Activated naive CD4-positive, alpha-beta T cell treated with anti-CD3 and anti-CD28 coated beads, Interleukin-2, amount 50 U/mL, for 72 hours (primary cell): ENCODE measurements around the gene PSME3IP1. TPM values are rescaled to one million over a fixed set of nuclear protein-coding genes. Genes with fewer than 3 reads are reported as not detected.
A peak's percentile ranks its signal among the peaks of the same experiment; 100 is the strongest.

Experiments
- ATAC-seq, 2 donors: fragments of 150-1000 bp; cut with Tn5 transposase; 2 replicates each; pipeline ENCODE4 v1.10.0; 2021; ENCODE audit warnings: mild to moderate bottlenecking in 2 of 2, moderate library complexity in 2 of 2
- DNase-seq, 2 donors: peaks; one replicate each; pipeline ENCODE4 v3.0.0; 2021 to 2022; ENCODE audit warnings: low spot score in 2 of 2
- H3K27ac Mint-ChIP-seq, 2 donors: one replicate each; pipeline ENCODE4 v1.8.0; 2022; ENCODE audit warnings: mild to moderate bottlenecking in 2 of 2, mixed read lengths in 2 of 2
- H3K36me3 Mint-ChIP-seq, 2 donors: one replicate each; pipeline ENCODE4 v1.8.0; 2022; ENCODE audit warnings: mixed read lengths in 2 of 2
- H3K9me3 Mint-ChIP-seq, 2 donors: one replicate each; pipeline ENCODE4 v1.8.0; 2022; ENCODE audit warnings: mixed read lengths in 2 of 2
- total RNA-seq, 2 donors: library from RNA; stranded (reverse); gene quantifications; one replicate each; pipeline ENCODE4 v1.2.3, GENCODE V29; 2022

The PSME3IP1 gene
- total RNA-seq, 2 donors from 2014 or later, result 113 to 115 TPM

DNA sequence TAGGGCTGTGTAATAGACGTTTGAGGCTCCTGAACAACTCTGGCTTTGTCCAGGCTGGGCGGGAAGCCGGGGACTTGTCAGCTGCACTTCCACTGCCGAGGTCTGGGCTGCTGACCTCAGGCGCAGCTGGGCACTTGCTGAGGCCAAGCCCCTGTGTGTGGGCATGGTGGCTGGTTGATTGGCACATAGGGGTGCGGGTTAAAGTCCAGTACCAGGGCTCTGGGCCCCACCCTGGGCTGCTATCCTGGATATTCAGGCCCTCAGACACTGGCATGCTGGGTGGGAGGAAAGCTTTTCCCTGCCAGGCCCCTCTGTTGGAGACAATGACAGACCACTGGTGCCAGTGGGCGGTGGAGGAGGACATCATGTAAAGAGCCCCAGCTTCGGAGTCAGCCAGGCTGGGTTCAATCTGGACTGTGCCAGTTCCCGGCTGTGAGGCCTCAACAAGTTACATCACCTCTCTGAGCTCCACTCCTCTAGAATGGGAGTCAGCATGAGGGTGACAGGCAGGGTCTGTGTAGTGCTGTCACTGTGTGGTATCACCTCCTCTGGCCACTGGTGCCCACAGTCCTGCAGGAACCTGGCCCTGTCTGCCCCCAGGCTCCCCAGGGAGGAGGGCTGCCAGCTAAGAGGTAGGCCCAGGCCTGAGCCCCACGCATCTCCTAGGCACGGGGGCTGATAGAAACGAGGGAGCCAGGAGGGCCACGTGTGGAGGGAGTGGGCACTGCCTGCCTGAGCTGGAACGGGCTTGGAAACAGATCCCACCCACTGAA lies 42.5 kb downstream of the PSME3IP1 start:
- Mint-ChIP-seq H3K27ac (no peak overlapping the region), H3K36me3 (no peaks in the 10 kb centered on the region), H3K9me3 (no peaks in the 10 kb centered on the region)
- DNase-seq, result no peak
- ATAC-seq, result no peak

DNA sequence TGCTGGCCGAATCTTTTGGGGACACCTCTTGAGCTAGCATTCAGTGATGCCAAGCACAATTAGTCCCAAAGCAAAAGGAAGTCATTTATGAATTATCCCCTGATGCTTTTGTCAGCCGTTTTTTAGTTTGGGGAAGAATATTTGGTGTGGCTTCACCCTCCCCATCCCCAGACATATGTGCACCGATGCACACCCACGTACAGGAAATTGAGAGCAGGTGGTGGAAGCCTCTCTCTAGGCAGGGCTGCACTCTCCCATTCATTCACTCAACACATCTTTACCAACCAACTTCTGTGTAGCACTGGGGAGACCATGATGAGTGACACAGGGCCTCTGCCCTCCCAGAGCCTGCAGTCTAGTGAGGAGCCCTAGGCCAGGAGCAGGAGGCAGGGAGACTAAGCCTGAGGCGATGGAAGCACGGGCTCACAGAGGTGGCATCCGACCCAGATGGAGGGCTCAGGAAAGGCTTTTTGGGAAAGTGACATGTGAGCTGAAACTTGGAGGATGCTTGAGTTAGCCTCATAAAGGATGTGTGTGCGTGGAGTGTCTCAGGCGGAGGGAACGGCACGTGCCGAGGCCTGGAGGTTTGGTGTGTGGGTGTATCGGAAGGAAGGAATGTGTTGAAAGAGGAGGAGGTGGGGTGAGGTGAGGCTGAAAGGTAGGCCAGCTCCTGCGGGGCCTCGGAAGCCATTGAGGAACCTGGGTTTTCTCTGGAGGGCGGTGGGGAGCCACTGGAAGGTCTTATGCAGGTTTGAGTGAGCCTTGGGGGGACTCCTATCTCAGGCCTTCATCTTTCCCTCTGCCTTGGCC lies 43.8 kb downstream of the PSME3IP1 start:
- DNase-seq, result peak in 1 of 2 donors; percentile 22
- Mint-ChIP-seq H3K36me3 (no peaks in the 10 kb centered on the region), H3K27ac (peak overlapping the region; percentile 76 to 88), H3K9me3 (no peaks in the 10 kb centered on the region)
- peak; percentile 59 to 67 for ATAC-seq

DNA sequence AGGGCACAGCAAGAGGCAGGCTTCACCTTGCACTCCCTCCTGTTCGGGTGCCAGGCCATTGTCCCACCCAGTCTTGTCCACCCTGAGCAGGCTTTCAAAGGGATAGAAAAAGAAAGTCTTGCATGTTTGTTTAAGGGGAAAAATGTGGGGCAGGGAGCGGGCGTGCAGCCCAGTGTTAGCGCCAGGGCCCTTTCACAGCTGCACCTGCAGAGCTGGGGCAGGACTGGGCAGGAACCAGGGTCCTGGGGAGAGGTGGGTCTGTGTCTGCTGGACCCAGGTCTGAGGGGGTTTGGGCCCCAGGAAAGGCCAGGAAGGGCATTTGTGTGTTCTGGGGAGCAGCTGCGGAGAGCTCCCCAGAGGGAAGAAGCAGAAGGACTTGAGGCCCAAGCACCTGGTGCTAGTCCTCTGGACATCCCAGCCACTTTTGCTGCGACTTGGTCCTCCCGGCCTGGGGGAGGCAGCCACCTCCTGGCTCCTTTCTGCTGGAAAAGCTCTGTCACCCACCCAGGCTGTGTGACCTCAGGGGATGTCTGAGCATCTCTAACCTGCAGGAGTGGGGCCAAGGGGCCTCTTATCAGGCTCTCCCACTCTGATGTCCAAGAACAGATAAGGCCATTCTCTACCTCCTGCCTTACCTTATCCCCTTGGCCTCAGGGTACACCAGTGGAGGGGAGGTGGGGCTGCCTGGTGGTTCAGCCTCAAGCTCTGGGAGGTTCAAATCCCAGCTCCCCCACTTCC lies 44.7 kb downstream of the PSME3IP1 start:
- no peaks in the 10 kb centered on the region for H3K36me3 Mint-ChIP-seq
- DNase-seq (peak in 1 of 2 donors; percentile 39), ATAC-seq (peak in 1 of 2 donors; percentile 23)
- H3K27ac Mint-ChIP-seq, result peak overlapping the region in 1 of 2 donors; percentile 76
- no peaks in the 10 kb centered on the region for H3K9me3 Mint-ChIP-seq

DNA sequence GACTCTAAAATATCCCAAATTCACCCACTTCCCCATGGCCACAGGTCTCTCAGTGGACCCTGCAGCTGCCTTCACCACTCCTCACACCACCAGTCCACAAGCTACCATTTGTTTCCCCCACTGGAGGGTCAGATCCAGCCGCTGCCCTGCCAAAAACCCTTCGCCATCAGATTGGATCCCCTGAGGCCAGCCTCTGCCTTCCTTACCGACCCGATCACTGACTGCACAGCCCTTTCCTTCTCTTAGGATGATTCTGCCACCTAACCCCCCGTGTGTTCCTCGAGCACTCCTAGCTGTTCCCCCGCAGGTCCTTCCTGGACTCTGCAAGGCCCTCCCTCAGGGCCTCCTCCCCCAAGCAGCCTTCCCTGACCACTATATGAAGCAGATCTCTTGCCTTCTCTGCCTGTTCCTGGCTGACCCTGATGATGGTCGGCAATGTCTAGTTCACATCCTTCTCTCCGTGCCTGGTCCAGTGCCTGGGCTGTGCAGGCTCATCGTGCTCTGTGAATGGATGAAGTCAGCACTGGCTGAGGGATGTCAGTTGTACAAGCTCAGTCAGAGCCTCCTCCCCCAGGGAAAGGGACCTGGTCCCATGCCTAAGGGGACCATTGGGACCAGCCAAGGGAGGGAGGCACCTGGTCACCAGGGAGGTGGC lies 47.4 kb downstream of the PSME3IP1 start:
- DNase-seq, result peak in 1 of 2 donors; percentile 38
- ATAC-seq, result no peak
- no peaks in the 10 kb centered on the region for H3K9me3 Mint-ChIP-seq
- H3K36me3 Mint-ChIP-seq, result no peaks in the 10 kb centered on the region
- H3K27ac Mint-ChIP-seq, result peak overlapping the region; percentile 8 to 38

DNA sequence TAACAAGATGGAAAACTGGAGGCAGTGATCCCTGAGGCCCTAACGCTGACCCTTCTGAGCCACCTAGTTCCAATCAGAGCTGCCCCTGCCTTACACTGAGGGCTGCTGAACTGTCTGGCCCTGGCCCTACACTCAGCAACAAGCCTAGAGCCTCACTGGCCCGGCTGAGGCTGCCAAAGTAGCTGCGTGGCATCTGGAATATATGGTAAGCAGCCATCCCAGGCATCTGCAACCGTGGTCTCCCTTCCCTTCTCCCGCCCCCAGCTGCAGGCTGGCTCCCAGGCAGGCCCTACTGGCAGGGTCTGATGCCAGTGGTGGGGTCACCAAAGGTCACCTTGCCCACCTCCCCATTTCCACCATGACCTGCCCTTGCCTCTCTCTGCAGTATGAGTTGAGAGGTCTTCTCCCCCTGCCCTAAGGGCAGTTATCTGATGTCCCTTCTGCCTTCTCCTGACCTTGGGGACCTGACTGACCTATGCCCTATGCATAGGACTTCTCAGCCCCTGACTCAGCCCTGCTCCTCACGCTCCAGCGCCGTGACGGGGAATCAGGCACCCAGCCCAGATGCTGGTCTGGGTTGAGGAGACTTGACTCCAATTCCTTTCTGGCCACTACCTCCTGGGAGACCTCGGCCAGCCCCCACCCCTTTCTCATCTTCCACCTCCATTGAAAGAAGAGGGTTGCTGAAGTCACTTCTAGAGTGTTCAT lies 48.1 kb downstream of the PSME3IP1 start:
- ATAC-seq (no peak), DNase-seq (no peak)
- no peaks in the 10 kb centered on the region for H3K36me3 Mint-ChIP-seq
- no peaks in the 10 kb centered on the region for H3K9me3 Mint-ChIP-seq
- peak overlapping the region in 1 of 2 donors; percentile 8 for H3K27ac Mint-ChIP-seq

DNA sequence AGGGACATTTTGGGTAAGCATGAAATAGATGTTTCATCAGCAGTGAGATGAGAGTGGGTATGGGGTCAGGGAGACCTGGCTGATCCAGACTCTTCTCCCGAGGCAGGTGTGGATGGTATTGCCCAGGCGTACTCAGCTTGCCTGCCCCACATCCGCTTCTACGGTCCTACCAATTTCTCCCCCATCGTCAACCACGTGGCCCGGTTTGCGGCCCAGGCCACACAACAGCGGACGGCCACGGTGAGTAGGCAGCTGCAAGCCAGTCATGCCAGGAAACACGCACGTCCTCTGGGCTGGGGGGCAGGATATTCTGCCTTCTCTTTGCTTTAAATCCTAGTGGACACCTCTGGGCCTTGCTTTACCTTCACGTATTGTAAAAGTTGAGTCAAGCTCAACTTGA lies 48.8 kb downstream of the PSME3IP1 start:
- Mint-ChIP-seq H3K27ac (no peak overlapping the region), H3K9me3 (no peaks in the 10 kb centered on the region), H3K36me3 (no peaks in the 10 kb centered on the region)
- ATAC-seq (no peak), DNase-seq (no peak)

DNA sequence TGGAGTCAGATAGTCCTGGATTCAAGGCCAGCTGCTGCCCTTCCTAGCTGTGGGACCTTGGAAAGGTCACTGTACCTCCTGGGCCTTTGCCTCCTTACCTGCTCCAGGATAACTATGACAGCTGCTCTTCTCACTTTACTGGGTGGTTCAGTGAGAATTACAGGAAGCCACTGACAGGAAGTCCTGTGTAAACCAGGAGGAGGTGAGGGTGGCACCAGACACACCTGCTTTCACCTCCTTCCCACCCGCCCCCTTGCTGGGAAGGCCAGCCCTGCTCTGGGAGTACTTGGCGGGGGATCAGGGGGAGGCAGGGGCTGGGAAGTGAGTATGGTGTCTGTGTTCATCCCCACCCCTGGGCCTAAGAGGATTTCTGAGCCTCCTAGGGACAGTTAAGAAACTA lies 50.9 kb downstream of the PSME3IP1 start:
- Mint-ChIP-seq H3K36me3 (no peaks in the 10 kb centered on the region), H3K9me3 (no peaks in the 10 kb centered on the region), H3K27ac (peak overlapping the region; percentile 91 to 95)
- ATAC-seq, result peak; percentile 66 to 69
- peak in 1 of 2 donors; percentile 26 for DNase-seq

DNA sequence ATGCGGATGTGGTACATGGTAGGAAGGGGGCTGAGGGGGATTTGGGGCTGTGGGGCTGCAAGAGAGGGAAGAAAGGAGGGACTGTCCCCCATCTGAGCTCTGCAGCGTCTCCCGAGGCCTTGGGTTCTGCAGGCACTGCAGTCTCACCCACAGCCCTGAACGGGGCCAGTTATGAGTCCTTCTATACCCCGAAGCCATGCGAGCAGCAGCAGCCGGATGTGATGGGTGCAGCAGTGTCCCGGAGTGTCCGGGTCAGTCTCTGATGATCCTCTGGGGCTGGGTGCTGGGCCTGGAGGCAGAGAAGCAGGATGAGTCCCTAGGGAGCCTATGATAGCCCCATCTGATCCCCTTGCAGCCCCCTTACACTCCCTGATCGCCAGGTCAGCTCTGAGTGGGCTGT lies 52.0 kb downstream of the PSME3IP1 start:
- Mint-ChIP-seq H3K36me3 (no peaks in the 10 kb centered on the region), H3K27ac (peak overlapping the region; percentile 91 to 95), H3K9me3 (no peaks in the 10 kb centered on the region)
- no peak for DNase-seq
- peak in 1 of 2 donors; percentile 36 for ATAC-seq

DNA sequence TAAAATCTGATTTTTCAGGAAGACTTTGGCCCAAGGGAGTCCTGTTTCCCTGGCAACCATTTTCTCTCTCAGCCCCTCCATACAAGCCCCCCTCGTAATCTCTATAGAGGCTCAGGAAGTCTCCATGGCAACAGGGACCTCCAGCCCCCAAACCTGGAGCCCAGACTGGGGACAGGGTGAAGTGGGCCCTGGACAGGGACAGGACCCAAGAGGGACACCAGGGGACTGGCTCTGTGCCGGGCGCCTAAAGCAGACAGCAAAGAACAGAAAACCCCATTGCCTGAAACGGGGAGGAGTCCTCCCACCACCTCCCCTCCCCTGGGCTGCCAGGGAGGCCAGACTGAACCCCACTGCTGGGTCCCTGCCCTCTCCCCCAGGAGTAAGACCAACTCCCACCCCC lies 52.8 kb downstream of the PSME3IP1 start:
- Mint-ChIP-seq H3K27ac (peak overlapping the region; percentile 82 to 88), H3K9me3 (no peaks in the 10 kb centered on the region), H3K36me3 (no peaks in the 10 kb centered on the region)
- ATAC-seq (no peak), DNase-seq (no peak)

DNA sequence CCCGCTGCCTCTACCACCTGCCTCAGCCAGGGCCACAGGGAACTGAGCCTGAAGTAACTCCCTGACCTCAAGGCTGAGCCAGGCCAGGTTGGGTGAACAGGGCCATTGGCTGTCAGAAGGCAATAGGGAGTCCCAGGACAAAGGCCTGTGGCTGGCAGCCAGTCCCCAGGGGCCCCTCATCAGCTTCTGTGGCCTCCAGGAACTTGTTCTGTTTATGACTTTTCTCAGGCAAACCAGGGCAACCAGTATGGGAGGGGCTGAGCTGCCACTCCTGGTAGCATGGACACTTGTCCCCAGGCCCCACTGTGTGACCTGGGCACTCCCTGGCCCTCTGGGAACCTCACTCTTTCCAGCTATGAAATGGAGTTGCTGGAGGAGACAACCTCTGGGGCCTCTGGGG lies 53.4 kb downstream of the PSME3IP1 start:
- no peaks in the 10 kb centered on the region for H3K36me3 Mint-ChIP-seq
- H3K9me3 Mint-ChIP-seq, result no peaks in the 10 kb centered on the region
- DNase-seq, result no peak
- H3K27ac Mint-ChIP-seq, result peak overlapping the region; percentile 82 to 88
- ATAC-seq, result no peak

DNA sequence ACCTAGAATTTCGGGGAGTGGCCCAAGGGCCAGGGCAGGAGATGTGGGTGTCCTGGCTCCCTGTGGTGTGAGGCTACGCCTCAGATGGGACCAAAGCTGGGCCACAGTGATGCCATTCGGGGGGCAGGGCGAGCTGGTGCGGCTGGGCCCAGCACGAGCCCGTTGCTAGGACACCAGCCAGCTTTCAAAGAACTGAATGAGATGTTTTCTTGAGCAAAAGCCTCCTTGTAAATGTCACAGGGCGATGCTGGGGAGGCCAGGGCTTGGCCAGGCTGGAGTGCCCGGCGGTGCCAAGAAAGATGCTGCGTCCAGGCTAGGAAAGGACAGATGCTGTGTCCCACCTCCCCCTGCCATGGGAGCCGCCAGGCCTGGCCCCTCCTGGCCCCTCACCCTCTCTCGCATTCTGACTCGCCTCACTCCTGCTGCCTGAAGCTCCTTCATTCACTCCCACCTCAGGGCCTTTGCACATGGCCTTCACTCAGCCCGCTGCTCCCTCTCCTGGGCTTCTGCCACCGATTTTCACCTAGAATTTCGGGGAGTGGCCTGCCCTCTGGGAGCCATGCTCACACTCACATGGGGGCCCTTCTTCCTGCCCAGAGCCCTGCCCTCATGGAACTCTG lies 54.4 kb downstream of the PSME3IP1 start:
- Mint-ChIP-seq H3K36me3 (no peaks in the 10 kb centered on the region), H3K9me3 (no peaks in the 10 kb centered on the region), H3K27ac (peak overlapping the region in 1 of 2 donors; percentile 82)
- ATAC-seq (no peak), DNase-seq (no peak)

DNA sequence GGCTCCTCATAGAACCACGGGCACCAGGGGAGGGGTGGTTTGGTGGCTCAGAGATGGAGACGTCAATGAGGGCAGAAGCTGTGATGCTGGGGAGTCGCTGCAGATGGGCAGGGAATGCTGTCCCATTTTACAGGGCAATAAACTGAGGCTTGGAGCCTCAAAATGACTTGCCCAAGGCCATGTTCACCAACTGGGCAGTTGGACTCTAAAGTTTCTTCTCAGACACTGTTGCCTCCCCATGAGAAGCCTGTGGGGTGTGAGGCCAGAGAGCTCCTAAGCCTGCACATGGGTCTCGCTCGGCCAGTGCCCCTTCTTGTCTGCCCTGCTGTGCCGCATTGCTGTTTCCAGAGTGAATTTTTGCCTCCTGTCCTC lies 54.9 kb downstream of the PSME3IP1 start:
- peak overlapping the region in 1 of 2 donors; percentile 27 for H3K27ac Mint-ChIP-seq
- no peaks in the 10 kb centered on the region for H3K36me3 Mint-ChIP-seq
- DNase-seq (no peak), ATAC-seq (no peak)
- H3K9me3 Mint-ChIP-seq, result no peaks in the 10 kb centered on the region

DNA sequence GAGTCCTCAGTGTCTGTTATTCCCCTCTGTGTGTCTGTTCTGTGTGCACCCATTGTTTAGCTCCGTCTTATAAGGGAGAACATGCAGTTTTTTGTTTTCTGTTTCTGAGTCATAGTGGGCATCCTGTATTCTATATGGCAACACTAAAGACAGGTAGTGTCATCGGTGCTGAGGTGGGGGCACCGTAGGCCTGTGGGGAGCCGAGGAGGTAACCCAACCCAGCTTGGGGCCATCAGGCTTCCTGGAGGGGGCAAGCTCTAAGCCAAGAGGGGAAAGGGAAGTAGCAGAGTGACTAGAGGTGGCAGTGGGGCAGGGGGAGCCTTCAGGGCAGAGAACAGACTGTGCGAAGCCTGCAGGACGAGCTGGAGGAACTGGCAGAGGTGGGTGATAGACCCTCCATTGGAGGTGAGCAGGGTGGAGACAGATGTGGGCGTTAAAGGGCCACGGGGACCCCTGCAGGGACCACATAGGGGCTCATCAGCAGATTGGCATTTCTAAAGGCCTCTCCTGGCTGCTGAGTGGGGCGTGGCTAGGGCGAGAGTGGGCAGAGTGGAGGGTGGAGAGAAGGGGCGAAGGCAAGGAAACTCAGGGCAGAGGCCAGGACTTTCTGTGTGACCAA lies 57.0 kb downstream of the PSME3IP1 start:
- ATAC-seq, result peak; percentile 66 to 93
- peak in 1 of 2 donors; percentile 46 for DNase-seq
- no peaks in the 10 kb centered on the region for H3K36me3 Mint-ChIP-seq
- H3K27ac Mint-ChIP-seq, result peak overlapping the region; percentile 67 to 92
- no peaks in the 10 kb centered on the region for H3K9me3 Mint-ChIP-seq

DNA sequence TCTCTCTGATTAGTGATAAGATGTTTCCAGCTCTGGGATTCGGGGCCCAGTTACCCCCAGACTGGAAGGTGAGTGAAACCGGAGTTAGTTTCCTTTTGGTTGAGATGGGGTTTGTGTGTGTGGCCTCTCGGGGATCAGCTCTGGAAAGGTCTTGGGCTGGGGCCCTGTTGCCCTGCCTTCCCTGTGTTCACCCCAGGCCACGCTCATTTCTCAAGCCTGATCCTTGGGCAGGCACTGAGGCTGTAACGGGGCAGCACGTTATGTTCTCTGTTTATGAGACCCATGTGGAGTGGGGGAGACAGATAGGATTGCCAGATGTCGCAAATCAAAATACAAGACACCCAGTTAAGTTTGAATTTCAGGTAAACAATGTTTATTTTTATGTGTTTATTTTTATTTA lies 58.0 kb downstream of the PSME3IP1 start:
- DNase-seq (no peak), ATAC-seq (no peak)
- Mint-ChIP-seq H3K36me3 (no peaks in the 10 kb centered on the region), H3K27ac (peak overlapping the region; percentile 31 to 80), H3K9me3 (no peaks in the 10 kb centered on the region)

DNA sequence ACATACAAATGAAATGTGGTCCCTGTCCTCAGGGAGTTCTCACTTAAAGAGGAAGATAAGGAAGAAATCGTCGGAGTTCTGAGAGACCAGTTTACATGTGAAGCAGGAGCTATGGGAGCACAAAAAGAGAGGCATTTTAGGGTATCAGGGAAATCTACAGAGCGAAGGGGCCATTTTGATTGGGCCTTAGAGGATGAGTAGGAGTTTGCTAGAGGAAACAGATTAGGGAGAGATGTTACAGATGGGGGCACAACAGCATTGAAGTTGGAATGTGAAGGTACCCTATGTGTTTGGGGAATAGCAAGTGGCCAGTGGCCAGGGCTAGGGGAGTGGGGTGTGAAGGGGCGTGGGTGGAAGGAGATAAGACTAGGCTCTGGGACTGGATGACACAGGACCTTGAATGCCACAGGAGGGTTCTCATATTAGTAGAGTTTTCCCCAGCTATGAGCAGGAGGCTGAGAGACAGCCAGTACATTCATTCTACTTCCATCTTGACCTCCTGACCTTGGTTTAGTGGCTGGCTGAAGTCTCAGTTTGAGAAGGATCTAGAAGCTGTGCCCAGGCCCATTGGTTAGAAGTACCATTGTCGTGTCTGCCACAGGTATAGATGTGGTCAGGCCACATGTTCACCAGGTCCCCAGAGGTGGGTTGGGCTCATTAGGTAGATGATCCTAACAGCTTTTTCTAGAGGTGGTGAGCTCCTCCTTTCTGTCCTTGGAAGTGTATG lies 58.6 kb downstream of the PSME3IP1 start:
- no peaks in the 10 kb centered on the region for H3K9me3 Mint-ChIP-seq

More for the DNA sequence above, 58.6 kb downstream of the PSME3IP1 start:
- no peaks in the 10 kb centered on the region for H3K36me3 Mint-ChIP-seq
- ATAC-seq (peak; percentile 16 to 76), DNase-seq (no peak)
- H3K27ac Mint-ChIP-seq, result peak overlapping the region in 1 of 2 donors; percentile 31
